ENCODE measurements around the gene ITGAD. TPM values are rescaled to one million over a fixed set of nuclear protein-coding genes. Genes with fewer than 3 reads are reported as not detected.

The ITGAD gene
- total RNA-seq, 1 donor = not detected

GRCh38 chr16:31429314-31429713 is 36.2 kb downstream of the ITGAD start:
- Histone ChIP-seq H3K4me1 (ENCODE audit: insufficient read depth, low read length) (no peaks in the 10 kb centered on the region), H3K79me2 (ENCODE audit: insufficient read depth, low read length) (no peaks in the 10 kb centered on the region), H3K4me2 (ENCODE audit: insufficient read depth, low read length) (no peak overlapping the region), H2AFZ (ENCODE audit: low read length) (no peak overlapping the region), H4K20me1 (ENCODE audit: insufficient read depth, low read length) (no peaks in the 10 kb centered on the region), H3K9me3 (ENCODE audit: low read depth, low read length) (no peaks in the 10 kb centered on the region), H3K36me3 (ENCODE audit: insufficient read depth, low read length) (no peaks in the 10 kb centered on the region), H3K4me3 (ENCODE audit: insufficient read depth, low read length) (no peak overlapping the region), H3K27me3 (ENCODE audit: insufficient read depth, low read length) (peaks cover 11% of the 10 kb centered on the region), H3K27ac (ENCODE audit: low read depth, low read length) (no peak overlapping the region)
- no peak for TF ChIP-seq CTCF (IDR thresholded peaks at IDR 0.05; ENCODE audit: extremely low read depth, low read depth, low read length)
- no peak for DNase-seq (ENCODE audit: insufficient read length, low spot score, missing footprints)

DNA sequence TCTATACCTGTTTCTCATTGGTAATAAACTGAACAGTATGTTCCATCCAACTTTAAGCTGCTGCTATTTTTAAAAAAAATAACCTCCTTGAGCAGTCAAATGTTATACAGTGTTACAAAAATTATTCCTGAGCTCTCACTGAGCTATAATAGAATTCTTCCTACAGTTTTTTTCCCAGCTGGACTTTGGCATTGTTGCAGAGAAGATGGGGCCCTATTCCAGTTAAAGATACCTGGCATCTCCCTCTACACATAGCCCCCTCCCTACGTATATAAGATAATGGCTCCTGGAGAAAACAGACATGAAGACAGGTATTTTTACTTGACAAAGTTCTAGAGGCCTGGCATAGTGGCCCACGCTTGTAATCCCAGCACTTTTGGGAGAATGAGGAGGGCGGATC is 36.7 kb downstream of the ITGAD start:
- Histone ChIP-seq H4K20me1 (ENCODE audit: insufficient read depth, low read length) (no peaks in the 10 kb centered on the region), H3K4me2 (ENCODE audit: insufficient read depth, low read length) (no peak overlapping the region), H3K9me3 (ENCODE audit: low read depth, low read length) (no peaks in the 10 kb centered on the region), H3K4me3 (ENCODE audit: insufficient read depth, low read length) (no peak overlapping the region), H3K79me2 (ENCODE audit: insufficient read depth, low read length) (no peaks in the 10 kb centered on the region), H3K27me3 (ENCODE audit: insufficient read depth, low read length) (peaks cover 11% of the 10 kb centered on the region), H3K27ac (ENCODE audit: low read depth, low read length) (no peak overlapping the region), H2AFZ (ENCODE audit: low read length) (no peak overlapping the region), H3K36me3 (ENCODE audit: insufficient read depth, low read length) (no peaks in the 10 kb centered on the region), H3K4me1 (ENCODE audit: insufficient read depth, low read length) (no peaks in the 10 kb centered on the region)
- DNase-seq (ENCODE audit: insufficient read length, low spot score, missing footprints) = no peak
- no peak for TF ChIP-seq CTCF (IDR thresholded peaks at IDR 0.05; ENCODE audit: extremely low read depth, low read depth, low read length)

DNA sequence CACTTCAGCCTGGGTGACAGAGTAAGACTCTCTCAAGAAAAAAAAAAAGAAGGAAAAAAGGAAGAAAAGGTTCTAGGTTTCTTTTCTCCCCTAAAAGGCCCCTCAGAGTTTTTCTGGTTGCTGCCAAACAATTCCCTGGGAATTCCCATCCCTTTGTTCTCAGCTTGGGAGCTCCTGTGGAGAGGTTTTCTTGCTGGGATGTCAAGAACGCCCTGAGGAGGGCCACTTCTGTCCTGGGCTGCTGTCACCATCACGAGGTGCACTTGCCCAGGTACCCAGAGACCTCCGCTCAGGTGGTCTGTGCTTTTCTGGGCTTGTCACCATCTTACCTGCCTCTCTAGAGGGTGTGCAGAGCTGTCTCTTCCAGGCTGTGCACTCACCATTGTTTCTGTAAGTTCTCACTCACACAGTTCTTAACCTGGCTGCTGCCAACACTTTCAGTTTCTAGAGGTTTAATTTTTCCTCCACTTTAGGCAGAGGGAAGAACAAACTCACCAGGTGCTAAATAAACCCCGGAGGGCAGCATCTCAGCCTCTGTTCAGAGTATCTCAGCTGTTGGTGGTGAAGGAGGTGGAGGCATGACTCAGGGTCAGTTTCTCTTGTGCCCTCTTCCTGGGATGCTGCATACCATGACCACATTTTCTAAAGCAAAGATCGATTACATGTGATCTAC is 37.4 kb downstream of the ITGAD start:
- no peak overlapping the region for H3K4me3 ChIP-seq (ENCODE audit: insufficient read depth, low read length)
- no peak for DNase-seq (ENCODE audit: insufficient read length, low spot score, missing footprints)
- no peak overlapping the region for H3K27ac ChIP-seq (ENCODE audit: low read depth, low read length)
- no peaks in the 10 kb centered on the region for H4K20me1 ChIP-seq (ENCODE audit: insufficient read depth, low read length)
- no peaks in the 10 kb centered on the region for H3K36me3 ChIP-seq (ENCODE audit: insufficient read depth, low read length)
- H3K4me2 ChIP-seq (ENCODE audit: insufficient read depth, low read length) = no peak overlapping the region
- peaks cover 11% of the 10 kb centered on the region for H3K27me3 ChIP-seq (ENCODE audit: insufficient read depth, low read length)
- no peak overlapping the region for H2AFZ ChIP-seq (ENCODE audit: low read length)
- H3K9me3 ChIP-seq (ENCODE audit: low read depth, low read length) = no peaks in the 10 kb centered on the region
- H3K4me1 ChIP-seq (ENCODE audit: insufficient read depth, low read length) = no peaks in the 10 kb centered on the region
- TF ChIP-seq CTCF (IDR thresholded peaks at IDR 0.05; ENCODE audit: extremely low read depth, low read depth, low read length) = no peak
- no peaks in the 10 kb centered on the region for H3K79me2 ChIP-seq (ENCODE audit: insufficient read depth, low read length)

- no peaks in the 10 kb centered on the region for H3K9me3 ChIP-seq (ENCODE audit: low read depth, low read length)
Measured at GRCh38 chr16:31435341-31436220, 42.4 kb downstream of the ITGAD start.

More at GRCh38 chr16:31435341-31436220, 42.4 kb downstream of the ITGAD start:
- H3K4me3 ChIP-seq (ENCODE audit: insufficient read depth, low read length) = no peak overlapping the region
- H4K20me1 ChIP-seq (ENCODE audit: insufficient read depth, low read length) = no peaks in the 10 kb centered on the region
- DNase-seq (ENCODE audit: insufficient read length, low spot score, missing footprints) = no peak
- H3K27me3 ChIP-seq (ENCODE audit: insufficient read depth, low read length) = no peaks in the 10 kb centered on the region
- H3K36me3 ChIP-seq (ENCODE audit: insufficient read depth, low read length) = no peaks in the 10 kb centered on the region
- H3K4me1 ChIP-seq (ENCODE audit: insufficient read depth, low read length) = no peaks in the 10 kb centered on the region
- no peak overlapping the region for H3K4me2 ChIP-seq (ENCODE audit: insufficient read depth, low read length)
- no peak overlapping the region for H2AFZ ChIP-seq (ENCODE audit: low read length)
- no peak for TF ChIP-seq CTCF (IDR thresholded peaks at IDR 0.05; ENCODE audit: extremely low read depth, low read depth, low read length)
- H3K79me2 ChIP-seq (ENCODE audit: insufficient read depth, low read length) = no peaks in the 10 kb centered on the region
- no peak overlapping the region for H3K27ac ChIP-seq (ENCODE audit: low read depth, low read length)
